ENCODE measurements around the gene DCC. TPM values are rescaled to one million over a fixed set of nuclear protein-coding genes. Genes with fewer than 3 reads are reported as not detected.

The DCC gene
- total and polyA plus RNA-seq, 2 experiments from 2014 or later: 0.53 to 0.73 TPM

GRCh38 chr18:52700816-52701215 lies 360.8 kb downstream of the DCC start:
- no peak for TF ChIP-seq CREB1 (CRISPR knock-in tag; IDR thresholded peaks at IDR 0.05; ENCODE audit: low read depth)
- no peak for TF ChIP-seq ZNF114 (CRISPR knock-in tag; IDR thresholded peaks at IDR 0.05)
- no peak for TF ChIP-seq POLR2AphosphoS5 (IDR thresholded peaks at IDR 0.05; ENCODE audit: low read depth)
- TF ChIP-seq JUNB (IDR thresholded peaks at IDR 0.05; ENCODE audit: unreplicated experiment): no peak
- no peak for TF ChIP-seq EZH2 (IDR thresholded peaks at IDR 0.05; ENCODE audit: low read depth, unreplicated experiment)
- TF ChIP-seq CTCF (conservative IDR thresholded peaks at IDR 0.05; ENCODE audit: low read depth in 2 of 2): no peak
- H3K4me1 Mint-ChIP-seq: peaks cover 5% of the 10 kb centered on the region; the same call in 2 of the 3 replicates
- no peaks in the 10 kb centered on the region for H3K27me3 ChIP-seq (ENCODE audit: insufficient read depth)
- no peak overlapping the region for H2AFZ ChIP-seq
- H3K9me3 Mint-ChIP-seq: no peaks in the 10 kb centered on the region
- no peaks in the 10 kb centered on the region for H3K79me2 ChIP-seq (replicated peaks; ENCODE audit: insufficient read depth)
- H3K27ac Mint-ChIP-seq: no peak overlapping the region
- no peaks in the 10 kb centered on the region for H3K36me3 Mint-ChIP-seq (ENCODE audit: low read depth)
- H3K4me3 ChIP-seq: no peak overlapping the region
- no peaks in the 10 kb centered on the region for H4K20me1 ChIP-seq (replicated peaks; ENCODE audit: insufficient read depth)
- no peaks in the 10 kb centered on the region for H3K27me3 Mint-ChIP-seq (ENCODE audit: insufficient read depth, low read depth, poor library complexity)
- no peak for DNase-seq (ENCODE audit: low spot score)
- H3F3A ChIP-seq (replicated peaks; ENCODE audit: low read depth): no peaks in the 10 kb centered on the region
- no peak for ATAC-seq
- H3K27ac ChIP-seq (ENCODE audit: low read depth): no peak overlapping the region
- H3K9me2 ChIP-seq (ENCODE audit: insufficient read depth): no peaks in the 10 kb centered on the region; the same call in none of the 2 replicates
- no peak overlapping the region for H3K4me2 ChIP-seq
- no peaks in the 10 kb centered on the region for H3K36me3 ChIP-seq (ENCODE audit: insufficient read depth)
- H3K4me1 ChIP-seq (ENCODE audit: insufficient read depth): no peaks in the 10 kb centered on the region
- no peak overlapping the region for H3K4me3 Mint-ChIP-seq

- no peak overlapping the region for H3K27ac Mint-ChIP-seq
- Histone ChIP-seq H3K9me2 (ENCODE audit: insufficient read depth) (no peaks in the 10 kb centered on the region; the same call in none of the 2 replicates), H3K27ac (ENCODE audit: low read depth) (no peak overlapping the region), H3K27me3 (ENCODE audit: insufficient read depth) (no peaks in the 10 kb centered on the region), H2AFZ (no peak overlapping the region), H4K20me1 (replicated peaks; ENCODE audit: insufficient read depth) (no peaks in the 10 kb centered on the region), H3K79me2 (replicated peaks; ENCODE audit: insufficient read depth) (no peaks in the 10 kb centered on the region), H3K36me3 (ENCODE audit: insufficient read depth) (no peaks in the 10 kb centered on the region), H3K4me2 (no peak overlapping the region), H3F3A (replicated peaks; ENCODE audit: low read depth) (no peaks in the 10 kb centered on the region), H3K4me1 (ENCODE audit: insufficient read depth) (no peaks in the 10 kb centered on the region), H3K4me3 (no peak overlapping the region)
- TF ChIP-seq REST (IDR thresholded peaks at IDR 0.05; ENCODE audit: unreplicated experiment): no peak
- TF ChIP-seq ZNF114 (CRISPR knock-in tag; IDR thresholded peaks at IDR 0.05): no peak
- no peak for TF ChIP-seq CREB1 (CRISPR knock-in tag; IDR thresholded peaks at IDR 0.05; ENCODE audit: low read depth)
- no peak for TF ChIP-seq CTCF (conservative IDR thresholded peaks at IDR 0.05; ENCODE audit: low read depth in 2 of 2)
- no peak for TF ChIP-seq NANOG (IDR thresholded peaks at IDR 0.05; ENCODE audit: borderline replicate concordance)
- no peak for TF ChIP-seq EZH2phosphoT487 (IDR thresholded peaks at IDR 0.05; ENCODE audit: unreplicated experiment)
- no peak for TF ChIP-seq ZNF331 (CRISPR knock-in tag; IDR thresholded peaks at IDR 0.05; ENCODE audit: low read depth)
- TF ChIP-seq ETS1 (IDR thresholded peaks at IDR 0.05): no peak
- no peak for TF ChIP-seq JUNB (IDR thresholded peaks at IDR 0.05; ENCODE audit: unreplicated experiment)
- TF ChIP-seq STAT1 (IDR thresholded peaks at IDR 0.05; ENCODE audit: unreplicated experiment): no peak
- DNase-seq (ENCODE audit: low spot score) (no peak), ATAC-seq (no peak)
- no peak overlapping the region for H3K4me3 Mint-ChIP-seq
- H3K9me3 Mint-ChIP-seq: no peaks in the 10 kb centered on the region
- H3K27me3 Mint-ChIP-seq (ENCODE audit: insufficient read depth, low read depth, poor library complexity): no peaks in the 10 kb centered on the region
- peaks cover 5% of the 10 kb centered on the region; the same call in 2 of the 3 replicates for H3K4me1 Mint-ChIP-seq
- H3K36me3 Mint-ChIP-seq (ENCODE audit: low read depth): no peaks in the 10 kb centered on the region
Observed at GRCh38 chr18:52701219-52701935, 361.4 kb downstream of the DCC start.

All from GM23338 (cell line).